Stimulated activated memory B cell treated with anti-CD40 and anti-IgM and Interleukin-4, amounts not matched to agents 10 μg/mL and 1 μg/mL and 100 μg/mL, for 72 hours (primary cell): Measurements from ENCODE around the gene PARG.
"Not testable (repeated sequence)": the region's sequence is repeated elsewhere in the genome, so short reads cannot be mapped to it uniquely, and the experiment has no call there.

Source experiments
- ATAC-seq: fragments of 150-1000 bp; cut with Tn5 transposase; 2 replicates; pipeline ENCODE4 v1.10.0; 2021
- H3K27ac Mint-ChIP-seq: one replicate; pipeline ENCODE4 v1.8.0; 2022; ENCODE audit warnings: mild to moderate bottlenecking, mixed read lengths
- H3K27me3 Mint-ChIP-seq: one replicate; pipeline ENCODE4 v1.8.0; 2022; ENCODE audit warnings: mixed read lengths
- H3K36me3 Mint-ChIP-seq: one replicate; pipeline ENCODE4 v1.8.0; 2022; ENCODE audit warnings: mixed read lengths
- H3K4me1 Mint-ChIP-seq: one replicate; pipeline ENCODE4 v1.8.0; 2022; ENCODE audit warnings: mixed read lengths
- H3K4me3 Mint-ChIP-seq: one replicate; pipeline ENCODE4 v1.8.0; 2022; ENCODE audit warnings: mild to moderate bottlenecking, moderate library complexity, mixed read lengths
- H3K9me3 Mint-ChIP-seq: one replicate; pipeline ENCODE4 v1.8.0; 2022; ENCODE audit warnings: mixed read lengths

The PARG gene

DNA sequence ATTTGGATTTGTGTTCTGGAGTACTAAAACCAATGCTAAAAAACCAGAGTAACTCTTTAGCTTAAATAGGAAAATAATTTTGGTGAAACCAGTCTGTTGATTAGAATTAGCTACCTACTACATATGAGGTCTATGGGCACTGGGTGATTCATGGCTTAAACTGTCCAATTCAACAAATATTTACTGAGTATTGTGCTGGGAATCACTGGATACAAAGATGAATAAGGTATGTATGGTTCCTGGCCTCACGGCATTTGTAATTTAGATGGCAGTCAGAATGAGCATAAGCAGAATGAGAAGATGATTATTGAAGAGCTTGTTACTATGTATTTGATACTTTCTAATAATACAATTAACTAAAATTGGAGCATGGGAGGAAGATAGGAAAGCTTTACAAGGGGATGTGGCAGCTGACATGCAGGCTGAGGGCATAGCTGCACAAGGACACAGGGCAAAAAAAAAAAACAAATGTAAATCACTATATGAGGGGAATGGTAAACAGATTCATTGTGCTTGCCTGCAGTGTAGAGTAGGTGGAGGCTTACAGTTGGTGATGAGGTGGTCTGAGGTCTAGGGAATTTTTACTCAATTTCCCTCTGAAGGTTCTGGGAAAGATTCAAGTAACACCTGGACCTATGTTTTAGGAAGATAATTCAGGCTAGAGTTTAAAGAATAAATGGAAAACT lies 83.0 kb downstream of the PARG start:
- not testable (repeated sequence) for H3K4me3 Mint-ChIP-seq, ATAC-seq, H3K27ac Mint-ChIP-seq, H3K27me3 Mint-ChIP-seq, H3K36me3 Mint-ChIP-seq, H3K9me3 Mint-ChIP-seq, H3K4me1 Mint-ChIP-seq

DNA sequence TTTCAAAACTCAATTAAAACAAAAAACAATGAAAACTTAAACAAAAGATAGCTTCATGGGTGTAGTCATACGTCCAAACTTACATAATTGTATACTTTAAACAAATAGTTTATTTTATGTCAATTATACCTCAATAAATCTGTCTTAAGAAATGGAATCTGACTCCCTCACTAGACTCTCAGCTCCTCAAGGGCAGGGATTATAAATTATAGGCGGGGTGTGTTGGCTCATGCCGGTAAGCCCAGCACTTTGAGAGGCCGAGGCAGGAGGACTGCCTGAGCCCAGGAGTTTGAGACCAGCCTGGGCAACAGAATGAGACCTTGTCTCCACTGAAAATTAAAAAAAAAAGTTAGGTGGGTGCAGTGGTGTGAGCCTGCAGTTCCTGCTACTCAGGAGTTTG lies 92.3 kb downstream of the PARG start:
- H3K9me3 Mint-ChIP-seq, H3K27ac Mint-ChIP-seq, H3K4me1 Mint-ChIP-seq, H3K4me3 Mint-ChIP-seq, H3K27me3 Mint-ChIP-seq, ATAC-seq: not testable (repeated sequence)
- H3K36me3 Mint-ChIP-seq = peaks cover 14% of the 10 kb centered on the region

DNA sequence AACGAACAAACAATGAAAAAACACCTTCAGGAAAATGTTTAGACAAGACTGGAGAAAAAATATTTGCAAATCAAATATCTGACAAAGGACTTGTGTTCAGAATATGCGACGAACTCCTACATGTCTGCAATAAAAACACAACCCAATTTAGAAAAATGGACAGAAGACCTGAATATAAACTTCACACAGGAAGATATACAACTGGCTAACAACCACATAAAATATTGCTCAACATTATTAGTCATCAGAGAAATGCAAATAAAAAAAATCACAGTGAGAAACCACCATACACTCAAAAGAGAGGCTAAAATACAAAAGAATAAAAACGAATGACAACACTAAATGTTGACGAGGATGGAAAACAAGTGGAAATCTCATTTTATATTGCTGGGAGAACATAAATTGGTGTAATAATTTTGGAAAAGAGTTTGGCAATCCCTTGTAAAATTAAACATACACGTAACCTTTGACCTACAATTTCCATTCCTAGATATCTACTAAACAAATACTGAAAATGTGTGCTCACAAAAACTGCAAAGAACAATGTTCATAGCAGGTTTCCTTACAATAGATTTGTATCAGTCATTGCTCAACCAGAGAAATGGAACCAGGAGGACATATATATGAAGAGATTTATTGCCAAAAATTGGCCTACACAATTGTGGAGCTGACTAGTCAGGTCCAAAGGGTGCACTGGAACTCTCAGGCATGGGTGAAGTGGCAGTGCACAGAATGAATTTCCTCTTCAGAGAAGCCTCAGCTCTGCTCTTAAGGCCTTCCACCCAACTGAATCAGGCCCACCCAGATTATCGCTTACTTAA lies 96.8 kb downstream of the PARG start:
- ATAC-seq = no peak
- Mint-ChIP-seq H3K4me1 (no peaks in the 10 kb centered on the region), H3K27me3 (no peaks in the 10 kb centered on the region), H3K36me3 (peaks cover 49% of the 10 kb centered on the region), H3K9me3 (no peaks in the 10 kb centered on the region), H3K4me3 (no peak overlapping the region), H3K27ac (no peak overlapping the region)

DNA sequence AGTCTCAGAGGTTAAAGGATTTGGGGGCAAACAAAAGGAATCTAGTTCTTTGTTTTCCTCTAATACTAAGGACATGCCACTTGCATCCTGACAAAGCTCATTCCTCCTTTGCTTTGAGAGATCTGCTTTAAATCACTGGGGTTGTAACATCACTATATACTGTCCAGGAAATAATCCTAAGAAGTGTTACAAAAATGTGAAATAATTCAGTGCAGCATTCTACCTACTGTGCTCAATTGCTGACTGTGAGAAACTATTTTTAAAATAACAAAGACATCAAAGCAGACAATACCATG lies 99.5 kb downstream of the PARG start:
- peaks cover 67% of the 10 kb centered on the region for H3K36me3 Mint-ChIP-seq
- not testable (repeated sequence) for H3K4me3 Mint-ChIP-seq, H3K27ac Mint-ChIP-seq

DNA sequence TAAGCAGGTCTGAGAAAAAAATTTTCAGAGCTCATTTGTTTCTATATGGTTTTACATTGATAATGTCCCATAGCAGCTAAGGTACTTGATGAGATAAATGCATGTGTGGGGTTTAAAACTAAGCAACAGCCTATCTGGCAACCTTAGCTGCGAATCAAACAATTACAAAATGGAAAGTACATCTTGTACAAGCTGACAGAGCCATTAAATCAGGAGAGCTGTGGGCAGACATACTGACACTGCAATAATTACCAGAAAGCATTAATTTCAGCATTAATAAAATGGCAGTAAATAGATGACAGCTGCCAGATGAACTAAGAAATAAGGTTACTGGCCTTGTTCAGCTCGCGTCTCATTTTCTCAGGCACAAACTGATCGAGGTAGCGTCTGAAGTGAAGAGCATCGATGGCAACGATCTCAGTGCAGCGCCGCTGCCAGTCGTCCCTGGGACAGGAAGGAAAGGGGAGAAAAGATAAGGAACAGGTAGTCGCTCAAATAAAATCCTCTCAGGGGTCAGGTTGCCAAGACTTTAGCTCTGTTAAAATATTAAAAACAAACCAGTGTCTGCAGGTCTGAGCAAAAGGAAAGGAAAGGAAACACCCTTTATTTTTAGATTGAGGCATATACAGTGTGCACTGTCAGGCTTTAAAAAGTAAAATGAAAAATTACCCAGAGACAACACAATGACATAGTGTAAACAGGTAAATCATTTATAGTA lies 100.1 kb downstream of the PARG start:
- ATAC-seq = no peak
- Mint-ChIP-seq H3K4me1 (no peaks in the 10 kb centered on the region), H3K9me3 (no peaks in the 10 kb centered on the region), H3K27me3 (no peaks in the 10 kb centered on the region), H3K27ac (no peak overlapping the region), H3K4me3 (no peak overlapping the region), H3K36me3 (peaks cover 73% of the 10 kb centered on the region)

More for the DNA sequence above, 99.5 kb downstream of the PARG start:
- not testable (repeated sequence) for H3K27me3 Mint-ChIP-seq, H3K9me3 Mint-ChIP-seq, H3K4me1 Mint-ChIP-seq, ATAC-seq

DNA sequence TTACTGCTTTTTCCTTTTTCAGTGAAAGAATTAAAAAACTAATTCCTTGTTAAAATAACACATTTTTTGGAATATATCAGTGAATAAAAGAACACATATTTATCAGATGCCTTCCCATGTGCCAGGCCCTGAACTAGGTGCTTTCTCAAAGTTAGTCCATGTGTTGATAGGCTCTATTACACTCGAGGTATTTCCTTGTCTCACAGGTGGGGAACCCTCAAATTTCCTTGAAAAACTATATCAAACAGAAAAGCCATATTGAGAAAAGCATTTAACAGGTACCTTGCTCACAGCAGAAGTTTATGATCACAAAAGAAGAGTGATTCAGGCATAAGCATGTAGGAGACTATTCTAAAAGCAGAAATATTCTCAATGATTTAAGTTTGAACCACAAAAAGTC lies 104.1 kb downstream of the PARG start:
- Mint-ChIP-seq H3K9me3 (no peaks in the 10 kb centered on the region), H3K27ac (no peak overlapping the region), H3K27me3 (no peaks in the 10 kb centered on the region), H3K36me3 (peaks cover 63% of the 10 kb centered on the region), H3K4me1 (no peaks in the 10 kb centered on the region), H3K4me3 (no peak overlapping the region)
- no peak for ATAC-seq

DNA sequence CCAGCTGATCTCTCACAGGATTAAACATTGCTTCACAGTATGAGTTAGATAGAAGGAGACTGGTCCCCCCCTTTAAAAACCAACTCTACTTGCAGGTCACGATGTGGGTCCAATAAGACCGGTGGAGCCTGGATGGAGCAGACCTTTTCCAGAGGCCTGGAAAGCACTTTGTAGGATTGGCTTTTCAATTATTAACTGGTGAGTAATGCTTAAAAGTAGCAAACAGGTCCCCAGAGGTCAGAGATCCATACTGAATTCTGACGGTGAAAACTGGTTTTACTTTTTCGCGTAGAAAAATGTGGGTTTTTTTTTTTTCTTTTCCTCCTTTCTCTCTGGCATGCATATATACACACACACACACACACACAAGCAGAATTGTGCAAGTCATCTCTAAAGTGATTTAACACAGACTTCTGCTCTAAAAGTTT lies 104.8 kb downstream of the PARG start:
- H3K4me1 Mint-ChIP-seq = no peaks in the 10 kb centered on the region
- H3K9me3 Mint-ChIP-seq = no peaks in the 10 kb centered on the region
- H3K36me3 Mint-ChIP-seq = peaks cover 66% of the 10 kb centered on the region
- ATAC-seq = no peak
- no peak overlapping the region for H3K27ac Mint-ChIP-seq
- no peak overlapping the region for H3K4me3 Mint-ChIP-seq
- H3K27me3 Mint-ChIP-seq = no peaks in the 10 kb centered on the region

DNA sequence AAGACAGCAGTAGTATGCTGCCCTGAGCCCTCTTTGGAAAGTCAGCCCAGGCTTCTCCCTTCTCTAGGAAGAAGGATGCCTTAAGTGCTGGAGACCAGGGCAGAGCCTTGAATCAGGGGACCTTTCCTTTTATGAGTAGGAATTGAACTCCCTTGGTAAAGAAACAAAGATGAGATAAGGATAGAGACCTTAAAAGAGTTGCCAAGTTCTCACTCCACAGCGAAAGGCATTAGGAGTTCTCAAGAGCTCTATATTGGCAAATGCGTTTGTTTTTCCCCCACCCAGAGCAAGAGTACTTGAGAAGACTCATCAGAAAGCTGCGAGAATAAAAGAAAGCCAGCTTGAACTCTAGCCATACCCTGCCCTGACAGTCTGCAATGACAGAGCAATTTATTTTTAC lies 106.9 kb downstream of the PARG start:
- ATAC-seq = no peak
- no peaks in the 10 kb centered on the region for H3K9me3 Mint-ChIP-seq
- H3K4me1 Mint-ChIP-seq = no peaks in the 10 kb centered on the region
- no peaks in the 10 kb centered on the region for H3K27me3 Mint-ChIP-seq
- H3K36me3 Mint-ChIP-seq = peaks cover 65% of the 10 kb centered on the region
- H3K4me3 Mint-ChIP-seq = no peak overlapping the region
- no peak overlapping the region for H3K27ac Mint-ChIP-seq

DNA sequence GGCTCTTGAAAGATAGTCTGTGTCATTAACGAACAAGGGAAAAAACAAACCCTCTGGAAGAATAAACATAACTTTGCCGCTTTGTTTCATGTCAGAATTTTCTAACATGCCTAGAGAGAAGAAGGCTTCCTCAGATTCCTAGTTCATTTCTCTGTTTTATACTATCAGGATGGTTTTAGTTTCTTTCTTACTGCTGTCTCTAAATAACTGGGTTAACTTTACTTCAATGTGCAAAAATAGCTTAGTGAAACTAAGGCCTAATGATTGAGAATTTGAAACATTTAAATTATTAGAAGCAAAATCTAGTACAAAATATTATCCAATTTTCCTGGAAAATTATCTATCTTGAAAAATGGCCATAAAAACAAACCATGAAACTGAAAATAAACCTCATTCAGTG lies 107.6 kb downstream of the PARG start:
- no peaks in the 10 kb centered on the region for H3K9me3 Mint-ChIP-seq
- ATAC-seq = no peak
- H3K27me3 Mint-ChIP-seq = no peaks in the 10 kb centered on the region
- H3K4me3 Mint-ChIP-seq = no peak overlapping the region
- no peaks in the 10 kb centered on the region for H3K4me1 Mint-ChIP-seq
- H3K36me3 Mint-ChIP-seq = peaks cover 65% of the 10 kb centered on the region
- H3K27ac Mint-ChIP-seq = no peak overlapping the region

DNA sequence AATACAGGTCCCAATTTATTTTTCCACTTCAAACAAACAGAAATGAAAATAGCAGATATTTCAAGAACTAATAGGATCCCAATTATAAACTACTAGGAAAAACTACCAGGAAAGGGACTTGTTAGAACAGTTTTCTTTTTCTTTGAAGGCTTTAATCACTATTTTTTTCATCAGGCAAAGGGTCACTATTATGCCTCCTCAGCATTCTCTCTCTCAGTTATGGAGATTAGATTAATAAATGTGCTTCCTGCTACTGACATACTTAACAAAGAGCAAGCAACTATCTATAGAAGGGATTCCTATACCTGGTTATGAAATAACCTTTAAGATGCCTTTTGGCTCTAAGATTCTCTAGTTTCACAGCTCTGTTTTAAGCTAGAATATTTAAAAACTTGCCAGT lies 108.7 kb downstream of the PARG start:
- H3K4me3 Mint-ChIP-seq = no peak overlapping the region
- no peaks in the 10 kb centered on the region for H3K4me1 Mint-ChIP-seq
- no peak overlapping the region for H3K27ac Mint-ChIP-seq
- no peak for ATAC-seq
- H3K36me3 Mint-ChIP-seq = peaks cover 61% of the 10 kb centered on the region
- H3K9me3 Mint-ChIP-seq = no peaks in the 10 kb centered on the region
- H3K27me3 Mint-ChIP-seq = no peaks in the 10 kb centered on the region

DNA sequence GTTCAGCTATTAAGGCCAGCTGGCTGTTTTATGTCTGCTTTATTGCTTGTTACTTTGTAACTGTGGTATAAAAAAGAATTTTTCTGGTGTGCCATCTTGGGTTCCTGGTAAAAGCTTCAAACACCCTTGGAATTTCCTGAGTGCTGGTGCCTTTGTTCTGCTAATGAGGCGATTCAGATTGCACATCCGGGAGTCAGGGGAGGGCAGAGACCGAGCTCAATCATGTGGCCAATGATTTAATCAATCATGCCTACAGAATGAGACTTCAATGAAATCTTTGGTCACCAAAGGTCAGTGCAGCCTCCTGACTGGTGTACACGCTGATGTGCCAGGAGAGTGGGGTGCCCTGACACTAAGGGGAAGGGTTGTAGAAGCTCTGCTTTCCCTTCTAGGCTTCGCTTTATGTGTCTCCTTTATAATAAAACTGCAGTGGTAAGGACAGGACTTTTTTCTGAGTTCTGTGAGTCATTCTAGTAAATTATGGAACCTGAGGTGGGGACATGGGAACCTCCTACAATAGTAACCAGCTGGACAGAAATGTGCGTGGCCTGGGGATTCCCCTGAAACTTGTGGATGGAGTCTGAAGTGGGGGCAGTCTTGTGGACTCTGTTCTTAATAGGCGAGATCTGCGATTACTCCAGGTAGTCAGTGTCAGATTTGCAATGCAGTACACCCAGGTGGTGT lies 110.3 kb downstream of the PARG start:
- no peak for ATAC-seq
- Mint-ChIP-seq H3K36me3 (peaks cover 59% of the 10 kb centered on the region), H3K9me3 (no peaks in the 10 kb centered on the region), H3K27me3 (no peaks in the 10 kb centered on the region), H3K27ac (no peak overlapping the region), H3K4me3 (no peak overlapping the region), H3K4me1 (peaks cover 9% of the 10 kb centered on the region)

DNA sequence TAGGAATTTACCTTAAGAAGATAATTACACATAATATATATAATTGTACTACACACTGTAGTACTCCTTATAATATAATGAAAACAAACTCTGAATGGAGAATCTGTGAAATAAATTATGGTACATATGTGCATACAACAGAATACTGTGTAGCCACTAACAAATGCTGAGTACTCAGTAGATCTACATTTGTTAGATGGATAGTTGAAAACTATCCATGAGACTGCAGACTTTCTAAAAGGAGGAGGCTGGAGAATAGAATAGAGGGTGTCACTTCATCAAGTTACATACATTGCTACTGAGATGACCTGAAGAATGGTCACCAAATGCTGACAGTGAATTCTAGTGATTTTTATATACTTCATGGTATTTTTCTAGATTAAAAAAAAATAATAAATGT lies 111.0 kb downstream of the PARG start:
- no peak for ATAC-seq
- peaks cover 9% of the 10 kb centered on the region for H3K4me1 Mint-ChIP-seq
- no peak overlapping the region for H3K27ac Mint-ChIP-seq
- H3K36me3 Mint-ChIP-seq = peaks cover 65% of the 10 kb centered on the region
- no peak overlapping the region for H3K4me3 Mint-ChIP-seq
- no peaks in the 10 kb centered on the region for H3K9me3 Mint-ChIP-seq
- H3K27me3 Mint-ChIP-seq = no peaks in the 10 kb centered on the region

DNA sequence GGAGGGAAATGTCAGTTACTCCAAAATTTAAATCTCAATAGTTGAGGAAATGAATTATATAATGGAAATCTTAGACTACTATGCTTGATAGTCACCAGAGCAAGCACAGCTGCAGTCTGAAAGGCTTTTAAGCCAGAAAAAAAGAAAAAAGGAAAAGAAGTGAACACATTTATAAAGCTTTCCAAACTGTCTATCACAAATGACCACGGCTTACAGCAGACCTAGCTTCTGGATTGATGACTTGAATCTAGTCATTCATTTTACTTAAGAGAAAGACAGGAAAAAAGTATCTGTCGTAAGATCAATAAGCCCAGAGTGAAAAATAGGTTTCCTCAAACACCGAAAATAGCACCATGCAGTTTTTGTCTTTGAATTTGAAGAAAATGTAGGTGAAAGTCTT lies 111.8 kb downstream of the PARG start:
- Mint-ChIP-seq H3K27ac (no peak overlapping the region), H3K36me3 (peaks cover 65% of the 10 kb centered on the region), H3K4me3 (no peak overlapping the region), H3K9me3 (no peaks in the 10 kb centered on the region), H3K27me3 (no peaks in the 10 kb centered on the region), H3K4me1 (peaks cover 9% of the 10 kb centered on the region)
- ATAC-seq = no peak

DNA sequence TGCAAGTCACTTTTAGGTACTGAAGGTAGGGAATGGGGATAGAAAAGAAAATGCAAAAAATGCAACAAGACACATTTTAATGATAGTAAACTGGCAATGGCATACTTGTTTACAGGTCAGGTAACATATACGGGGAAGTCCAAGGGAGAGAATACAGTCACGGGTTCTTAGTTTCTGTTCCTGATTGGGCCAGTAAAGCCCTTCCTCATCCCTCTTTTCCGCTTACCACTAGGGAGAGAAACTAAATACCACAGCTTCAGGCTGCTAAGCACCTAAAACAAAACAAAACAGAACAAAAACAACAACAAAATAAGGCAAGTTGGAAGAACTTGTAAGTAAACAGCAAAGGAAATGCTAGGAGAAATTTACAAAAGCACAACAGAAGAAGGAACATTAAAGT lies 114.5 kb downstream of the PARG start:
- H3K4me1 Mint-ChIP-seq = peaks cover 9% of the 10 kb centered on the region
- no peaks in the 10 kb centered on the region for H3K9me3 Mint-ChIP-seq
- peaks cover 68% of the 10 kb centered on the region for H3K36me3 Mint-ChIP-seq
- peak overlapping the region; percentile 53 for H3K27ac Mint-ChIP-seq
- no peak for ATAC-seq
- H3K27me3 Mint-ChIP-seq = no peaks in the 10 kb centered on the region
- no peak overlapping the region for H3K4me3 Mint-ChIP-seq

DNA sequence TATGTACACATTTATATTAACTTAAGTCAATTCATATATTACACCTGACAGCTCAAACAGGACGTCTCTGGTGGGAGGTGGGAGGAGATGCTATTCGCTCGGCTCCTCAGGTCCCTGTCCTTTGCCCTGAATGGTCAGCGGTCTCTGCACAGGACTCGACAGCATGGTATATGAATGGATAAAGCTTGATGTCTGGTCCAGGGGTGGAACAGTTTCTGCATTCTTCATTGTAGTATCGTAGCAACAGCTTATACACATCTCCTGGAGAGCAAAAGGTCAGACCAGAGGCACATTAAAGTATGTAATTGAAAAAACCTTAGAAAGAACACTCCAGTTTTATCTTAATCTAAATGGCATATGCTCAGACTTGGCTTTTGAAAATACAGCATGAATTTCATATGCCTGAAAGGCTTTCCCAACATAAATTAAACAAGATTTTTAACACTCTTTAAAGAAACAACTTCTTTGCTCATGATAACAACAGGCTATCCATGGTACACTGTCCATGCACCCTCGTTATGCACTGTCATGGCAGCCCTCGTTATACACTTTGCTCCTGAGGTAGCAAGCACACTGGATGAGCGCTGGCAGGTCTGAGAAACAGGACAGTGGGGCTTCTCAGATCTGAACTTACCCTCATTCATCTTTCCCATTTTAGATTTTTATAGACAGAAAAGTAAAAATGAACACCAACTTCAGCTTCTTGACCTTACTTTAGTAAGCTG lies 122.4 kb downstream of the PARG start:
- Mint-ChIP-seq H3K4me3 (no peak overlapping the region), H3K4me1 (no peaks in the 10 kb centered on the region), H3K36me3 (peaks cover 83% of the 10 kb centered on the region), H3K27ac (no peak overlapping the region), H3K27me3 (no peaks in the 10 kb centered on the region), H3K9me3 (no peaks in the 10 kb centered on the region)
- no peak for ATAC-seq
